NCI-H82 treated with DMSO at 0.1 percent for 48 hours (cell line): ENCODE measurements around the gene UAP1L1.

Source experiments
- DNase-seq: peaks from one replicate; lab custom pipeline; 2025; ENCODE audit not compliant: unreplicated experiment; lab: John Stamatoyannopoulos, UW

The UAP1L1 gene

DNA sequence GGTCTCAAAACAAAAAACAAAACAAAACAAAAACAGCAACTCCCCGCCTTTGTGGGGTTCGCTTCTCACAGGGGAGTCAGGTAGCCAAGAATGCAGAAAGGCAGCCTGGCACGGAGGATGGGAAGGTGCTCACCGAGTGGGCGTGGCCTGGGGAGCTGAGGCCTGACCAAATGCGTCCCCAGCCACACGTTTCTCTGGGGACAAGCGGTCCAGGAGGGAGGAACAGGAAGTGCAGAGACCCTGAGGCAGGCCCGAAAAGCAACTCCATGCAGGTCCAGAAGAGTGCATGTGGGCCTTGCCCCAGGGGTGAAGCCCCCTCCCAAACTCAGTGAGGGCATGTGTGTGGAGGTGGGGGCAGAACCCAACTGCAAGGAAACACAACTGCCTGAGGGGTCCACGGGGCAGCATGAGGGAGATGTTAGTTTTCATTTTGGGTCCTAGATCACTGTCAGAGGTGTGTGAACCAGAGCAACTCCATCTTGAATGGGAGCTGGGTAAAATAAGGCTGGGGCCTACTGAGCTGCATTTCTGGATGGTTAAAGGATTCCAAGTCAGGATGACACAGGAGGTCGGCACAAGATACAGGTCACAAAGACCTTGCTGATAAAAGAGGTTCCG, 2.6 kb upstream of the UAP1L1 start:
- DNase-seq, result no peak

DNA sequence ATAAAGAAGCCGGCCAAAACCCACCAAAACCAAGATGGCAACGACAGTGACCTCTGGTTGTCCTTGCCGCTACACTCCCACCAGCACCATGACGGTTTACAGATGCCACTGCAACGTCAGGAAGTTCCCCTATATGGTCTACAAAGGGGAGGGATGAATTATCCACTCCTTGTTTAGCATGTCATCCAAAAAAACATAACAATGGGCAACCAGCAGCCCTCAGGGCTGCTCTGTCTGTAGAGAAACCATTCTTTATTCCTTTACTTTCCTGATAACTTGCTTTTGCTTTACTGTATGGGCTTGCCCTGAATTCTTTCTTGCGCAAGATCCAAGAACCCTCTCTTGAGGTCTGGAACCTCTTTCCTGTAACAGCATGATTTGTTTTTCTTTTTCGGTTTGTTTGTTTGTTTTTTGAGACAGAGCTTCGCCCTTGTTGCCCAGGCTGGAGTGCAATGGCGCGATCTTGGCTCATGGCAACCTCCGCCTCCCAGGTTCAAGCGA, 2.0 kb upstream of the UAP1L1 start:
- no peak for DNase-seq

DNA sequence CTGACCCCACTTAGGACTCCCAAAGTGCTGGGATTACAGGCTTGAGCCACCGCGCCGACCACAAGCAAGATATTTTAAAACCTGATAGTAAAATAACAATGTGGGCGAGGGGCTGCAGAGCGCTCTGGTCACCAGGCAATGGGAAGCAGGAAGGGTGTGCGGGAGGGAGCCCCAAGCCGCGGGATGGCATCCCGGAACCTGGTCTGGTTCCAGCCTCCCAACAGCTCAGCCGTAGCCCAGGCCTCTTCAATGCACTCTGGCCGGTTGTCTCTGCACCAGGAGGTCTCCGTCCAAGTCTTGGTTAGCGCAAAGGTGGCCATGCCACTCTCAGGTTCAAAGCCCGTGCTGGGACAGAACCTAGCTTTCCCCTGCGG, 694 bp upstream of the UAP1L1 start:
- no peak for DNase-seq

DNA sequence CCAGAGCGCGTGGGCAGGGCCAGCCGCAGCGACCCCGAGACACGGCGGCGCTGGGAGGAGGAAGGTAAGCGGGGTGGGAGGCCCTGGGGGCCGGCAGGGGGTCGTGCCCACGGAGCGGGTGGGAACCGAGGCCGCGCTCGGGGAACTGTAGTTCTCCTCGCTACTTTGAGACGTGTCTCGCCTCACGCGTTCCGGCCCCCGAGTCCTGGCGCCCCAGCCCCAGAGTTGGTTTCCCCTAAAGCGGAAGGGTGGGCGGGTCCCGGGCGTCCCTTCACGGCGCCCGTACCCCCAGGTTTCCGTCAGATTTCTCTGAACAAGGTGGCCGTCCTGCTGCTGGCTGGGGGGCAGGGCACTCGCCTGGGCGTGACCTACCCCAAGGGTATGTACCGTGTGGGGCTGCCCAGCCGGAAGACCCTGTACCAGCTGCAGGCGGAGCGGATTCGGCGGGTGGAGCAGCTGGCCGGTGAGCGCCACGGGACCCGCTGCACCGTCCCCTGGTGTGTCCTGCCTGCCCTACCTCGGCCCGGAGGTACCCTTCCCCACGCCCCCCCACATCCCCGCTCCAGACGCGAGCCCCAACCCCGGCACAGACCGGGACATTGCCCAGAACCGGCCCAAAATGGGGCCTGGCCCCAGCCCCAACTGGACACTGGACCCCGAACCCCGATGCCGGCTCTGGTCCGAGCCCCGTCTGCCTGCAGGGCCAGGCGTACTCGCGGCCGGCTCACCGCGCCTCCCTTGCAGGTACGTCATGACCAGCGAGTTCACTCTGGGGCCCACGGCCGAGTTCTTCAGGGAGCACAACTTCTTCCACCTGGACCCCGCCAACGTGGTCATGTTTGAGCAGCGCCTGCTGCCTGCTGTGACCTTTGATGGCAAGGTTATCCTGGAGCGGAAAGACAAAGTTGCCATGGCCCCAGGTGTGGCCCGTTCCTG, 709 bp downstream of the UAP1L1 start:
- DNase-seq, result no peak

DNA sequence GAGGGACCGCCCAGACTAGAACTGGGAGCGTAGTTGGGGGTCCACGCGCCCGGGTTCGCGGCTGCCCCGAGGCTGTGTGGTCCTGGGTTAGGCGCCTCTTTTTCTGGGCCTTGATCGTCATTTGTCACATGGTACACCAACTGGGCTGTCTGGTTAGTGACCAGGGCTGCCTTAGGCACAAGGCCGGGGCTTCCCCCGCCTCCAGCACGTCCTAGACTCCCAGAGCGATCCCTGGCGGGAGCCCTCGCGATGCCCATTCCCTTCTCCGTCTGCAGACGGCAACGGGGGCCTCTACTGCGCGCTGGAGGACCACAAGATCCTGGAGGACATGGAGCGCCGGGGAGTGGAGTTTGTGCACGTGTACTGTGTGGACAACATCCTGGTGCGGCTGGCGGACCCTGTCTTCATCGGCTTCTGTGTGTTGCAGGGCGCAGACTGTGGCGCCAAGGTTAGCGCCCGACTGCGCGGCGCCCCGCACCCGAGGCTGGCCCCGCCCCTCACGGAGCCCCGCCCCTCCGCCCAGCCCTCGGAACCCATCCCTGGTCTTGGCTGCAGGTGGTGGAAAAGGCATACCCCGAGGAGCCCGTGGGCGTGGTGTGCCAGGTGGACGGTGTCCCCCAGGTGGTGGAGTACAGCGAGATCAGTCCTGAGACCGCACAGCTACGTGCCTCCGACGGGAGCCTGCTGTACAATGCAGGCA, 1.5 kb downstream of the UAP1L1 start:
- no peak for DNase-seq

DNA sequence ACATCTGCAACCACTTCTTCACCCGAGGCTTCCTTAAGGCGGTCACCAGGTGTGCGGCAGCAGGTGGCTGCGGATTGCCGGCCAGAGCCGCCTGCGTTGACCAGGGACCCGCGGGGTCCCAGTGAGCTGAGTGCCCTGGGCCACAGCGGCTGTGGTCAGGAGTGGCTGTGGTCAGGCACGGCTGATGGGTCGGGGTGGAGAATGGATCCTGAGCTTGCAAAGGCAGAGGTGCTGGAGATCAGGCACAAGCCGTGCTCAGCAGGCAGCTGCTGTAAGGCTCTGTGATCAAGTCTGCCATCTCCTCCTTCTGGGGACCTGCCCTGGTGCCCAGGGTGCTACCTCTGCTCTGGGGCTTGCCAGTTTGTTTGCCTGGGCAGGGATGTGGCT, 2.1 kb downstream of the UAP1L1 start:
- no peak for DNase-seq

DNA sequence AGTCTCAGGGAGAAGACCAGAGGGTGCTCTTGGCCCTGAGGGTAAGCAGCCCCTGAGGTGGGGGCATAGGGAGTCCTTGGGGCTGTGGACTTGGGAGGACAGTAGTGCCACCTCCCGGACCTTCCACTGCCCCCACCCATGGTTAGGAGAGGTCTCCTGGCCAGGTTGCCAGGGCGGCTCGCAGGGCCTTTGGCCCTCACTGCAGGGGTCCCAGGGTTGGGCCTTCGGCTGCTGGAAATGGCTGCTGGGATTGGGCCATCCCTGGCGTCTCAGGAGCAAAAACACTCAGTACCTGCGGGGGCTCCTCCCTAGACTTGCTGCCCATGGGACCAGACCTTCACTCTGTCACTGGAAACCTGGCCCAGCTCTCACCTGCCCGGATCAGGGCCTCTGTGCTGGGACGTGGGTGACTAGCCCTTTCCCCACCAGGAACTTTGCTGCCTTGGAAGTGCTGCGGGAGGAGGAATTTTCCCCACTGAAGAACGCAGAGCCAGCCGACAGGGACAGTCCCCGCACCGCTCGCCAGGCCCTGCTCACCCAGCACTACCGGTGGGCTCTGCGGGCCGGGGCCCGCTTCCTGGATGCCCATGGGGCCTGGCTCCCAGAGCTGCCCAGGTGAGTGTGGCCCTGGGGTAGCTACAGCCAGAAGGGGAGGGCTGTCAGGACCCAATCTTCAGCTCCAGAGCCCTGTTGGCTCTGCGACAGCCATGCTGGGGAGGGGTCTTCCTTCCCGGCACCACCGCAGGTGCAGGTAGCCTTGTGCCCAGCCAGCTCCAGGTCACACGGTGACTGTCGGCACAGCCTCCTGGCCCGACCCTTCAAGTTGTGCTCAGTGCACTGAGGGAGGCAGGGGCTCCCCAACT, 3.2 kb downstream of the UAP1L1 start:
- DNase-seq, result no peak

DNA sequence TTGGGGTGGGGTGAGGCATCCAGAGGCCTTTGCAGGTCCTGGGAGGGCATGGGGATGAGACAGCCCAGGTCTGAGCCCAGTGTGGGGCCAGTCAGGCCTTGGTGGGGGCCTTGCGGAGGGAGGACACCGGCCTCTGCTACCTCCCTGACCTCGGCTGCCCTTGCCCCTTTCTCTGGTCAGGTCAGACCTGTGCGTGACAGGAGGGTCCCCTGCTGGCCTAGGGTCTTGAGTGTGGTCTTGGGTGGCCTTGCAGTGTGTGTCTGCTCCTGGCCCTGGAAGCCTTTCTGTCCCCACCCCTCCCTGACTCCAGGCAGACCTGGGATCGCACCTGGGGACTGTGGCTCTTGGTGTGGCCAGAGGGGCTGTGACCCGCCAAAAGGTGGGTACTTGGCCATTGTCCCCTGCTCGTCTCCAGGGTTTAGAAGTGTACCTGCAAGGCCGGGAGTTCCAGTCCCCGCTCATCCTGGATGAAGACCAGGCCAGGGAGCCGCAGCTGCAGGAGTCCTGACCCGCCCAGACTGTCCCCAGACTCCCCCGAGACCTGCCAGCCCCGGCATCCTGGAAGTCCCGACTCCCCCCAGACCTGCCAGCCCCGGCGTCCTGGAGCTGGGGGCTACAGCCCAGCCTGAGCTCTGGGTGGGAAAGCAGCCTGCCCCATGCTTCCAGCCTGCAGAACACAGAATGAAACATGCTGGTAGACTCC, 5.1 kb downstream of the UAP1L1 start:
- no peak for DNase-seq

DNA sequence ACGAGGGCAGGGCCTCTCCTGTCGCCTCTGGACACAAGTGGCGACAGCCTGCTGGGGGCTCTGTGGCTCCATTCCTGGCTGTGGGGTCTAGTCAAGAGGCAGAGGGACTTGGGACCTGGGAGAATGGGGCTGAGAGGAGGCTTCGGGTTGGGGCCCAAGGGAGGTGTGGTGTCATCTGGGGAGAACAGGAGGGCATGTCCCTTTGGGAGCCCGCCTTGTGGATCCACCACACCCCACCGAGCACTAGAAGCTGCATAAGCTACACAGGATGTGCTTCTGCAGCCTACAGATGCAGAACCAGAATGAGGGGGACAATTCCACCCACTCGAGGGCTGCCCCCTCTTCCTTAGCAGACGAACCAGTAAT, 5.6 kb downstream of the UAP1L1 start:
- no peak for DNase-seq

DNA sequence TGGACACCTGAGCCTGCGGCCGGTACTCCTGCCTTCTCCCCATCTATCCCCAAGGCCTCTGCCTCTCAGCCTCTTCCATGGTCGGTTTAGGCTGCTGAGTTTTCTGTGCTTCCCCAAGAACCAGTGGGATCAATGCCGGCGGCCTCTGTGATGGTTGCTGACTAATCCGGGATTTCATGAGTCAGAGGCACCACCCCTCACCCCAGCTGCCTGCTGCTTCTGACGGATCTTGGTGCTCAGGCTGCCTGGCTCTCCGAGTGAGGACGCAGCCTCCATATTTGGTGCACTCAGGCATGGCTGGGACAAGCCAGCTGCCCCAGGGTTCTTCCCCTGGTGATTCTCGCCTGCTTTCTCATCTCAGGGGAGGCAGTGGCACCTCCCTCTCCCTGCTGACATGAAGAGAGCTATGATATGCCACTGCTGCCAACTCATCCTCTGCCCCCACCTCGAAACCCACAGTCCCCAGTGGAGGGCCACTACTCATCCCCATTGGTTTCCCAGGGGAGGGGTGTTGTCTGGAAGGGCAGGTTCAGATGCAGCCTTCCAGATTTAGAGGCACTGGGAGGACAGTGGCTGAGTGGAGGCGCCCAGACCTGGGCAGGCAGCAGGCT, 6.2 kb downstream of the UAP1L1 start:
- peak; percentile 75 for DNase-seq

DNA sequence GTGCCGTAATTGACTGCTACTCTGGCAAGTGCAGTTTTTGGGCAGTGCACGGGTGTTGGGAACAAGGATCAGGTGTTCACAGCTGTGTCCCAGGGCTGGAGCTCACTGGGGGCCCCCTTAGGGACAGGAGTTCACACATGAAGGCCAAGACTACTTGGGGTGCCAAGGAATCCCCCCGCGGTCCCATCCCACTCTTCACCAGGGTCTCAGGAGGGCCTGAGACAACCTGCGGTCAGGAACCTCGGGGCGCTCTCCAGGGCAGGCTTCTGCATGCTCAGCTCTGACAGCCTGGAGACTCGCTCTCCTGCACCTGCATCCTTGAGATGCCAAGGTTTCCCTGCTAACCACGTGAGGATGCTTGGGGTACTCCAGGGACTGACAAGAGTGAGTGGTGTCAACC, 7.2 kb downstream of the UAP1L1 start:
- no peak for DNase-seq

DNA sequence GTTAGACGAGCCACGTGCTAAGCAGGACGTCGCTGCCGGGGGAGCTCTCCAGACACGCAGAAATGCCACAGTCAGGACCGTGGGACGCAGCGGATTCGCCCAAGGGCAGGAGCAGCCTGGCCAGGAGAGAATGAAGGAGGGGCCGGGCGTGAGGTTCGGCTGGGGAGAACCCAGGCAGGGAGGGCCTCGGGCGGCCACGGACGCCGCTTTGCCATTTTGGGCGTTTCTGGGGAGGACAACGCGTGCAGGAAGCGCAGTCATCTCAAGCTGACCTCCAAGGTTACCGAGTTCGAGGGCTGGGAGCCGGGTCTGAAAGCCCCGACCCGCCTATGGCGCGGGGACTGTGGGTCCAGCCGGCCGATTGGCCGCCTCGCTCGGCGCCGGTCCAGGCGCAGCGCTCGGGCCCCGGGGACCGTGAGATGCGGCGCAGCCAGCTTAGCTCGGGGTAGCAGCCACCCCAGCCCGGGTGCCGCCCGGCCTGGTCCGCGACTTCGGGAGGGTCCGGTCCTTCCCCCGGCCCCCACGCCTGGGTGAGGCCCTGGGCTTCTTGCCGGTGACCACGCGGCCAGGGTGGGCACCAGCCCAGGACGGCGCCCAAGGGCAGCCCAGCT, 8.7 kb downstream of the UAP1L1 start:
- DNase-seq, result no peak

DNA sequence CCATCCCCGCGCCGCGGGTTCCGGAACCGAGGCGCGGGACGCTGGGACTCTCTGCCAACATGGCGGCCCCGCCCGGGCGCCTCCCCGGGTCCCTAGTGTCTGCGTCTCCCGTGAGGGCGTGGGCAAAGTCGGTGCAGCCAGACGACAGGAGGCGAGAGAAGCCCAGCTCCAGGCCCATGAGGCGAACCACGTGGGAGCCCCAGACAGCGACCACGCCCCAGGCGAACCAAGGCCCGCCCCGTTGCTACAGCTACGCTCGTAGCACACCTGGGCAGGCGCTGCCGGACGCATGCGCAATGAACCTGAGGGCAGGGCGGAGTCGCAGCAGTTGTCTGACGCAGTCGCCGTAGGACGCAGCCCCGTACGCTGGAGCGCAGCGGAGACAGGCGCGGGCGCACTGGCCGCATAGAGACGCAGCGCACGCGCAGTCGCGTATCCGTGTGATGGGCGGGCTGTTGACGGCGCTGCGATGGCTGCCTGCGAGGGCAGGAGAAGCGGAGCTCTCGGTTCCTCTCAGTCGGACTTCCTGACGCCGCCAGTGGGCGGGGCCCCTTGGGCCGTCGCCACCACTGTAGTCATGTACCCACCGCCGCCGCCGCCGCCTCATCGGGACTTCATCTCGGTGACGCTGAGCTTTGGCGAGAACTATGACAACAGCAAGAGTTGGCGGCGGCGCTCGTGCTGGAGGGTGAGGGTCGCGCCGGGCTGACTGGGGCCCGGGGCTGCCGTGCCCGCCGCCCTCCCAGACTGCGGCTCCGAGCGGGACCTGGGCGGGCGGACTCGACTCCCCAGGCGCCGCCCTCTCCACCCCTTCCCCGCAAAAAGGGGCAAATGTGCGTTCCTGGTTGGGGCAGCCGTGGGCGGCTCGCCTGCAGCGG, 9.5 kb downstream of the UAP1L1 start, which contains the start of gene MAN1B1:
MAN1B1 (plus strand) TSS at position 455 of the 878 bp plus-strand sequence; CDS start at position 470, 15 bp downstream.
- DNase-seq, result peak; percentile 96

DNA sequence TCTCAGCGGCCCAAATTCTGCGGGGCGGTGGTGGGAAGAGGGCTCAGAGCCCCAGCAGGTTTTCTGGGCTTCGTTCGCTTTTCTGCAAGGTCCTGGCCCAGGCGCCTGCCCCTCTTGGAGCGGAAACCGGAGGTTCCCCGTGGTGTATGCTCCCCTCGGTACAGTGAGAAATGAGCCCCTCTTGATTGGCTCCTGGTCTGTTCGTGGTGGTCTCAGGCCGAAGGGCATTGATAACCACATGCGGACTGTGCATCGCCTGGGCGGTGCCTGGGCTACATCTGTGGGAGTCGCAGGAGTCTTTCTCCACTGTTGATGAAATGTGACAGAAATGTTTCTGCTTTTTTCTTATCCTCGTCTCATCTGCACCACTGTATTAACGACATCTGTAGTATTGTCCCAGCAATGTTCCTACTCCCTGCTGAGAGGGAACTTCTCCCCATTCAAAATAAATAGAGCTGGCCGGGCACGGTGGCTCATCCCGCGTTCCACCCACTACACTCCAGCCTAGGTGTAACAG, 10.2 kb downstream of the UAP1L1 start:
- no peak for DNase-seq

DNA sequence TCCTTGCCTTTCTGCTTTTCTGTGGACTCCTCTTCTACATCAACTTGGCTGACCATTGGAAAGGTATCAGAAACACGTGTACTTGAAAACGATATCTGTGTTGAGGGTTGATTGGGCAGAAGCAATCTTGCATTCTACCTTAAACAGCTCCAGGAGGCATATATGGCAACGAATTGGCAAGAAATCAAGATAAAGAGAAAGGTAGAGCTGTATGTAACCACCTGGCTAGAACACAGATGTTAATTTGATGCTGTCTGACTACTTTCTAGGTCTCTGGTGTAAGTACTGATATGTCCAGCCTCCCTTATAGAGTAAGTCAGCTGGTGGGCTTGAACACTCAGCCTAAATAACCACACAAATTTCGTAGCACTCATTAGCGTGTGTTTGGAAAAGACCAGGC, 10.8 kb downstream of the UAP1L1 start:
- DNase-seq, result no peak

DNA sequence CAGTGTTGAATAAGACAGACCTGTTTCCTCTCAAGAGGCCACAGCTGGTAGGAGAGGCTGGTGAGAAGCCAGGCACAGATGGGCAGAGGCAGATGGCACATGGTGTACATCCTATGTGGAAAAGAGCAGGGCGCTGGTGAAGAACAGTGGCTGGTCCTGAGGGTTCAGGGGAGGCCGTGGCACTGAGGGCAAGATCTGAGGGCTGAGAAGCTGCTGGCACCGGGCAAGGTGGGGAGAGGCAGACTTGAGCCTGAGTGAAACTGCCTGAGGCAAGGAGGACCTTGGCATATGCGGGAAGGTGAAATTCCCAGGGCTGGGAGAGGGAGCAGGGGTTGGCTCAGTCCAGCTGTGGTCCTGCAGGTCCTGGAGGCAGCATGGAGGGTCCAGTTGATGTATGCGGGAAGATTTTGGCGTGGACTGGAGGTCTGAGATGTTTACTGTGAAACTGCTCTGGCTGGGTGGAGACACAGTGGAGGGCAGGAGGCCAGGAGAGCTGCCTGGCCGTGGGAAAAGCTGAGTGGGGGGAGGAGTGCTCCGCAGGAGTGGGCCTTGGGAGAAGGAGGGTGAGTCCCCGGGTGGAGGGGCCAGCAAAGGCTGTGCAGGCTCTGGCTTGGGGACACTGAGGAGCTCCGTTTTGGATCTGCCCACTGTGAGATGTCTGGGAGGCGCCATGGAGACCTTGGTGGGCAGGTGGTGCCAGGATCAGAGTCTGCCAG, 12.1 kb downstream of the UAP1L1 start:
- no peak for DNase-seq

DNA sequence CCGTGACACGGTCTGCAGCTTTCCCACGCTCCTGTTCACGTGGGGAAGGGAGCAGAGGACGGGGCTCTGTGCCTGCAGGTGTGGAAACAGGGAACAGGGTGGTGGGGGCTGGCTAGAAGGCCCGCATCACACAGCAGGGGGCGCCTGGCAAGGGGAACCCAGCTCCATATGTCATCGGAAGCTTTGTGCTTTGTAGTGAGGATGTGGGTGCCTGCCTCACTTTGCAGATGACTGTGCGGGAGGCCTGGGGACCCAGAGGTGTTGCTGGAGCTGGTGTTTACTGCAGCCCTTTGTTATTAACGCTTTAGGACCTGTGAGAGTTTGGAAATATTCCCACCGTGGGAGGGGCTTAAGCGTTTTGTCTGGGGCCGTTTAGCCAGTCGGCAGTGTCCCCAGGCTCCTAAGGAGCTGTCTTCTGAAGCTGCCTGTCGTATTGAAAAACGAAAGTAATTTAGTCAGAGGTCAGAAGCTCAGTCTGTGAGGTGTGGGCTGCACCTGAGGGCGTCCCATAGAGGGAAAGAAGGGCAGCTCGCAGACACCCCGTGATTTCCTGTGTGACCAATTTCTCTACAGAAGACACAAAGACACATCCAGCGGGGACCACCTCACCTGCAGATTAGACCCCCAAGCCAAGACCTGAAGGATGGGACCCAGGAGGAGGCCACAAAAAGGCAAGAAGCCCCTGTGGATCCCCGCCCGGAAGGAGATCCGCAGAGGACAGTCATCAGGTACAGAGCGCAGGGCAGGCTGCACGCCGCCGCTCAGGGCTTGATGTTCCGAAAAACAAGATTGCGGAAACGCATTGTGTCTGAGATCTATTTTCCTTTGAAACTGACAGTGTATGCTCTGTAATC, 18.6 kb downstream of the UAP1L1 start:
- DNase-seq, result no peak
